HUES64 (cell line): Measurements from ENCODE around the gene TMC8.

Source experiments
- H3K27ac ChIP-seq: 2 replicates; pipeline ENCODE4 v1.7.0; 2013; ENCODE audit warnings: low read depth, low read length, inconsistent platforms
- H3K27me3 ChIP-seq: 2 replicates; pipeline ENCODE4 v1.6.1; 2013; ENCODE audit warnings: mild to moderate bottlenecking, low read length; ENCODE audit not compliant: insufficient read depth
- H3K36me3 ChIP-seq: 2 replicates; pipeline ENCODE4 v1.6.1; 2013; ENCODE audit warnings: mild to moderate bottlenecking, low read length; ENCODE audit not compliant: insufficient read depth
- H3K4me1 ChIP-seq: 2 replicates; pipeline ENCODE4 v1.6.1; 2013; ENCODE audit warnings: mild to moderate bottlenecking, low read length, moderate library complexity; ENCODE audit not compliant: insufficient read depth
- H3K4me3 ChIP-seq: 2 replicates; pipeline ENCODE4 v1.5.1; 2013; ENCODE audit warnings: mild to moderate bottlenecking, low read length, moderate library complexity
- H3K9ac ChIP-seq: 2 replicates; pipeline ENCODE4 v1.6.1; 2013; ENCODE audit warnings: mild to moderate bottlenecking, low read depth, low read length
- H3K9me3 ChIP-seq: 2 replicates; pipeline ENCODE4 v1.6.1; 2013; ENCODE audit warnings: low read depth, low read length; ENCODE audit not compliant: insufficient read depth
- WGBS: fragments of 150-250, 120-280 bp; methylation state at CpG from one replicate; pipeline ENCODE4 v1.1.7; 2013; ENCODE audit warnings: missing lambda C conversion rate; 5-methylcytosine and 5-hydroxymethylcytosine counted together

TMC8 gene

GRCh38 chr17:78120537-78120936 lies 10.0 kb upstream of the TMC8 start:
- no peaks in the 10 kb centered on the region for H3K27me3 ChIP-seq
- WGBS = 96% methylated on average over 13 of the region's 13 CpGs
- H3K4me3 ChIP-seq = no peak overlapping the region
- H3K36me3 ChIP-seq = peaks cover 33% of the 10 kb centered on the region
- H3K9me3 ChIP-seq = no peaks in the 10 kb centered on the region
- H3K9ac ChIP-seq = no peak overlapping the region
- no peak overlapping the region for H3K27ac ChIP-seq
- no peaks in the 10 kb centered on the region for H3K4me1 ChIP-seq

- no peaks in the 10 kb centered on the region for H3K9me3 ChIP-seq
- H3K9ac ChIP-seq = no peak overlapping the region
- no peaks in the 10 kb centered on the region for H3K27me3 ChIP-seq
- H3K4me3 ChIP-seq = no peak overlapping the region
- peaks cover 33% of the 10 kb centered on the region for H3K36me3 ChIP-seq
- no peak overlapping the region for H3K27ac ChIP-seq
- no peaks in the 10 kb centered on the region for H3K4me1 ChIP-seq
- 92% methylated on average over 35 of the region's 35 CpGs for WGBS
These were observed 9.4 kb upstream of the TMC8 start for GRCh38 chr17:78120971-78121800.

DNA sequence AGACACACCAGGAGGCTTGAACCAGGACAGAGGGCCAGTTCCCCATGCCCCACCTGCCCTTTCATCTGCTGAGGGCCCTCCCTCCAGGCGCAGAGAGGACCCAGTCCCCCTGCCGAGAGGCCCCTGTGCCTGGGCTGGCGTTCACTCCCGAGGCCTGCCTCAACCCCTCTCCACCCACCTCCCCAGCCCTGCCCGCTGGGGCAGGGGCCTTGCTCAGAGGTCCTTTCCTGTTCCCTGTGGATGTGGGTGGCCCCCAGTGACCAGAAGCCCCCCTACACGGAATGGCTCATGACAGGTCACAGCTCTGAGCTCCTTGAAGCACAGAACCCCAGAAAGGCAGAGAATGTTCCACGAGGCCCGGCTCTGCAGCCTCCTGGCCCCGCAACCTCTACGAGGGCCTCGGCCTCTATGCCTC lies 8.8 kb upstream of the TMC8 start:
- peaks cover 33% of the 10 kb centered on the region for H3K36me3 ChIP-seq
- no peak overlapping the region for H3K9ac ChIP-seq
- no peaks in the 10 kb centered on the region for H3K27me3 ChIP-seq
- 87% methylated on average over 11 of the region's 11 CpGs for WGBS
- H3K27ac ChIP-seq = no peak overlapping the region
- H3K9me3 ChIP-seq = no peaks in the 10 kb centered on the region
- H3K4me1 ChIP-seq = peaks cover 2% of the 10 kb centered on the region
- no peak overlapping the region for H3K4me3 ChIP-seq

DNA sequence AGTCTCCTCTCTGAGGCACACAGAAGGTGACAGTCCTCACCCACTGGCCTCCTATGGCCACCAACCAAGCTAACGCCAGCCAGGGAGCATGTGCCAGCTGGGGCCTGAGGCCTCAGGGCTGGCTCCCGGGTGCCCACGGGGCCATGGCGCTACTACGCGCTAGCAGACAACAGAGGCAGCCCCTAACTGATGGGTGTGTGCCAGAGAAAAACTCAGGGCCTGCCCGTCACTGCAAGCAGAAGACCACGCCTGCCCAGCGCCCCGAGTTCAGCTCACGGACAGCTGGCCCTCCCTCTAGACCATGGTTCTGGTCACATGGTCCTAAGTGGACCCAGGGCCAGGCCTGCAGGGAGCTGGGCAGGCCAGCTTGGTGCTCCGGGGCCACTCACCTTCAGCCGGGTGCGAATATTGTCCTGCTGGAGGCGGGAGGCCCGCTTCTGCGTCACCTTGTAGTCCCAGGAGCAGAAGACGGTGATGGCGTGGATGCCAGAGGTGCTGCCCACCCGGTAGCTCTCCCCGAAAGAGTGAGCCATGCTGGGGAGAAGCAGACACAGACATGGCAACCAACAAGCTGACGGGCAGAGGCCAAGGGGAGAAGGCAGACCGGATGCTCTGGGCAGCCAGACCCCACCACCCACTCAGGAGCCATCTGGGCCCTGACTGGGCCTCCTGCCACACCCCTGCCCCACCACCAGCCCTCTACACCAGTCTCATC lies 8.2 kb upstream of the TMC8 start:
- Histone ChIP-seq H3K36me3 (peaks cover 33% of the 10 kb centered on the region), H3K4me3 (no peak overlapping the region), H3K4me1 (peaks cover 7% of the 10 kb centered on the region), H3K9me3 (no peaks in the 10 kb centered on the region), H3K9ac (no peak overlapping the region), H3K27ac (no peak overlapping the region), H3K27me3 (no peaks in the 10 kb centered on the region)
- 91% methylated on average over 23 of the region's 23 CpGs for WGBS

GRCh38 chr17:78122931-78123249 lies 7.7 kb upstream of the TMC8 start:
- Histone ChIP-seq H3K9ac (no peak overlapping the region), H3K4me3 (no peak overlapping the region), H3K9me3 (no peaks in the 10 kb centered on the region), H3K36me3 (peaks cover 33% of the 10 kb centered on the region), H3K27ac (no peak overlapping the region), H3K27me3 (no peaks in the 10 kb centered on the region), H3K4me1 (peaks cover 9% of the 10 kb centered on the region)
- WGBS = 85% methylated on average over 4 of the region's 4 CpGs

DNA sequence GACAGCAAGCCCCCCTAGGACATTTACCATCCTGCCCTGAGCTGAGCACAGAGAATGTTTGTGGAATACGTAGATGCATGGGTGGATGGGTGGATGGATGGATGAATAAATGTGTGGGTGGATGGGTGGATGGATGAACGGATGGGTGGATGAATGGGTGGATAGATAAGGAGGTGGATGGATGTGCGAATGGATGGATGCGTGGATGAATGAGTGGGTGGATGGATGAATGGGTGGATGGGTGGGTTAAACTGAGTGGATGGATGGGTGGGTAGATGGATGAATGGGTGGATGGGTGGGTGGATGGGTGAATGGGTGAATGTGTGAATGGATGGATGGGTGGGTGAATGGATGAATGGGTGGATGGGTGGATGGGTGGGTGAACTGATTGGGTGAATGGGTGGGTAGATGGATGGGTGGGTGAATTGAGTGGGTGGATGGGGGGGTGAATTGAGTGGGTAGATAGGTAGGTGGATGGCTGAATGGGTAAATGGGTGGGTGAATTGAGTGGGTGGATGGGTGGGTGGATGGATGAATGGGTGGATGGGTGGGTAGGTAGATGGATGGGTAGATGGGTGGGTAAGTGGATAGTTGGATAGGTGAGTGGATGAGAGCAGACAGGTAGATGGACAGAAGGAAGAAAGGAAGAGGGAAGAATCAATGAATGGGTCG lies 7.2 kb upstream of the TMC8 start:
- no peak overlapping the region for H3K9ac ChIP-seq
- no peaks in the 10 kb centered on the region for H3K27me3 ChIP-seq
- no peak overlapping the region for H3K27ac ChIP-seq
- no peaks in the 10 kb centered on the region for H3K9me3 ChIP-seq
- WGBS = 95% methylated on average over 5 of the region's 5 CpGs
- H3K4me3 ChIP-seq = no peak overlapping the region
- peaks cover 33% of the 10 kb centered on the region for H3K36me3 ChIP-seq
- H3K4me1 ChIP-seq = peaks cover 9% of the 10 kb centered on the region

DNA sequence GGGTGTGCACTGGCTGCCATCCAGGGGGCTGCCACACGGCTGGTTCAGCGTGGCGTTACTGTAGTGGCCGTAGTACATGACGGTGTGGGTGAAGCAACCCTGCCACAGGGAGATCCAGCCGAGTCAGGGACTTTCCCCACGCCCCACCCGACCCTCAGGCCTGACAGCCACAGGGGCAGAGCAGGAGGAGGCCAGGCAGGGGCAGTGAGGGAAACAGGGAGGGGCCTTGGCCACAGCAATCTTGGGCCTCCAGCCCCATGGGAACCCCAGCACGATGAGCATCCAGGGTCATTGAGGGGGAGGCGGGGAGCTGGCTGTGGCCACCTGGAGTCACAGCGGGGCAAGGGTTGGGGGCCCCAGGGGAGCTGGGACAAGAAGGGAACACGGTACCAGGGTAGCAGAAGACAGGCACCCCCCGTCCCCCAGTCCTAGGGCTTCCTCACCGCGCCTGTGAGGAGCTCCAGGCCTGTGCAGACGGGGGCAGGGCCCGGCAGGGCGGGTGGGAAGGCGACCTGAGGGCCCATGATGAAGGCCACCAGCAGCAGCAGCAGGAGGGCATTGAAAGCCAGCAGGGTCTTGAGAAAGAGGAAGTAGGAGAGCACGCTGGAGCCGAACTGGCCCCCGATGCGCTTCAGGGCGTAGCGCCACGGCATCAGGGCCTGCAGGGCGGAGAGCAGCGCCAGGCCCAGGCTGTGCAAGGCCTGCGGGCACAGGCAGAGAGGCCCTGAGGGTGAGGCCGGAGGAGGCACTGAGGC lies 6.3 kb upstream of the TMC8 start:
- Histone ChIP-seq H3K4me3 (no peak overlapping the region), H3K27ac (no peak overlapping the region), H3K9me3 (no peaks in the 10 kb centered on the region), H3K36me3 (peaks cover 33% of the 10 kb centered on the region), H3K4me1 (peaks cover 13% of the 10 kb centered on the region), H3K27me3 (no peaks in the 10 kb centered on the region), H3K9ac (no peak overlapping the region)
- 94% methylated on average over 30 of the region's 30 CpGs for WGBS

GRCh38 chr17:78124836-78125137 lies 5.8 kb upstream of the TMC8 start:
- H3K27me3 ChIP-seq = no peaks in the 10 kb centered on the region
- no peak overlapping the region for H3K9ac ChIP-seq
- peaks cover 13% of the 10 kb centered on the region for H3K4me1 ChIP-seq
- WGBS = 94% methylated on average over 12 of the region's 12 CpGs
- H3K9me3 ChIP-seq = no peaks in the 10 kb centered on the region
- no peak overlapping the region for H3K4me3 ChIP-seq
- no peak overlapping the region for H3K27ac ChIP-seq
- peaks cover 33% of the 10 kb centered on the region for H3K36me3 ChIP-seq

DNA sequence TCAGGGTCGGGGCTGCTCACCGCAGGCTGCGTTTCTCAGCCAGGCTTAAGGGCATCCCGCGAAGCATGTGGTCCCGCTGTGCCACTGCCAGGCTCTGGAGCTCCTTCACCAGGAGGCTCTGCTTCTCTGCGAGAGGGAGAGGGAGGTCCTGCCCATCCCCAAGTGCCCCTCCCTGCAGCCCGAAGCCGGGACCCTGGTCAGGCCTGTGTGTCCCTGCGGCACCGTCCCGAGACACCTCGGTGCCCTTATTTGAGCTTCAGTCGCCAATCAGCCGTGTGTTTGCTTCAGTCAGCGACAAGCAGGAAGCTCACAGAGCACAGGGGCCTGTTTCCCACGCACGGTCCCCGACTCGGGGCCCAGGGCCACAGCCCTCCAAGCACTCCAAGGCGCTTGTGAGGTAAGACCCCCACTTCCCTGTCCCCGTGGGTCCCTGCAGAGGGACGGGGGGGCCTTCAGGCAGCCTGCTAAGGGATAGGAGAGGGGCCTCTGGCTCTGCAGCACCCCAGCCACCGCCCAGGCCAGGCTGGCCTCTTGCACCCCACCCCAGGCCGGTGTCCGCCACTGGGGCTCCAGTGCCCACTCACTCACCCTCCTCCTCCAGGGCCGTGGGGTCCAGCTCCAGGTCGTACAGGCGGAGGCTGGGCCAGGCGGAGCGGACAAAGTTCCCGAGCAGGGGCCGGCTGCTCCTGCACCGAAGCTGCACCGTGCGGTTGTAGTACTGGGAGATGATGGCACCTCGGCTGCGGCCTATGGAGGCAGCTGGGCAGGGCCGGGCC lies 5.2 kb upstream of the TMC8 start:
- no peak overlapping the region for H3K4me3 ChIP-seq
- WGBS = 95% methylated on average over 39 of the region's 39 CpGs
- H3K27me3 ChIP-seq = peaks cover under 1% of the 10 kb centered on the region; the same call in 1 of the 2 replicates
- H3K9me3 ChIP-seq = no peaks in the 10 kb centered on the region
- no peak overlapping the region for H3K9ac ChIP-seq
- peaks cover 33% of the 10 kb centered on the region for H3K36me3 ChIP-seq
- H3K27ac ChIP-seq = no peak overlapping the region
- H3K4me1 ChIP-seq = peaks cover 13% of the 10 kb centered on the region

- no peak overlapping the region for H3K4me3 ChIP-seq
- peaks cover 31% of the 10 kb centered on the region for H3K36me3 ChIP-seq
- no peak overlapping the region for H3K9ac ChIP-seq
- 90% methylated on average over 25 of the region's 25 CpGs for WGBS
- H3K27ac ChIP-seq = no peak overlapping the region
- peaks cover 13% of the 10 kb centered on the region for H3K4me1 ChIP-seq
- H3K27me3 ChIP-seq = peaks cover 10% of the 10 kb centered on the region
- H3K9me3 ChIP-seq = no peaks in the 10 kb centered on the region
These were observed 4.3 kb upstream of the TMC8 start for GRCh38 chr17:78125976-78126894.
